GM12872 (cell line): ENCODE results near the gene C6orf89.

ENCODE experiments used
- CTCF ChIP-seq: IDR thresholded peaks from 3 replicates; pipeline ENCODE4 v1.5.1; 2011; ENCODE audit warnings: low read depth, mild to moderate bottlenecking, low read length, moderate library complexity; ENCODE audit not compliant: insufficient read depth

The C6orf89 gene

GRCh38 chr6:36929607-36930006 lies 43.9 kb downstream of the C6orf89 start:
- no peak for TF ChIP-seq CTCF

- no peak for TF ChIP-seq CTCF
These were observed 44.7 kb downstream of the C6orf89 start for GRCh38 chr6:36930483-36930882.

- TF ChIP-seq CTCF, result no peak
These were observed 47.4 kb downstream of the C6orf89 start for GRCh38 chr6:36933102-36933501.

GRCh38 chr6:36933519-36933918 lies 47.8 kb downstream of the C6orf89 start:
- TF ChIP-seq CTCF, result no peak

GRCh38 chr6:36934901-36935300 lies 49.1 kb downstream of the C6orf89 start:
- no peak for TF ChIP-seq CTCF

- TF ChIP-seq CTCF, result no peak
These were observed 51.1 kb downstream of the C6orf89 start for GRCh38 chr6:36936824-36937223.

GRCh38 chr6:36937896-36938295 lies 52.1 kb downstream of the C6orf89 start:
- TF ChIP-seq CTCF, result no peak

GRCh38 chr6:36938536-36938935 lies 52.8 kb downstream of the C6orf89 start:
- TF ChIP-seq CTCF, result no peak
